ENCODE results near the gene TNPO3. TPM values are rescaled to one million over a fixed set of nuclear protein-coding genes. Genes with fewer than 3 reads are reported as not detected.

TNPO3 gene
- total RNA-seq = 39.1 and 41.4 TPM in 2 replicates

DNA sequence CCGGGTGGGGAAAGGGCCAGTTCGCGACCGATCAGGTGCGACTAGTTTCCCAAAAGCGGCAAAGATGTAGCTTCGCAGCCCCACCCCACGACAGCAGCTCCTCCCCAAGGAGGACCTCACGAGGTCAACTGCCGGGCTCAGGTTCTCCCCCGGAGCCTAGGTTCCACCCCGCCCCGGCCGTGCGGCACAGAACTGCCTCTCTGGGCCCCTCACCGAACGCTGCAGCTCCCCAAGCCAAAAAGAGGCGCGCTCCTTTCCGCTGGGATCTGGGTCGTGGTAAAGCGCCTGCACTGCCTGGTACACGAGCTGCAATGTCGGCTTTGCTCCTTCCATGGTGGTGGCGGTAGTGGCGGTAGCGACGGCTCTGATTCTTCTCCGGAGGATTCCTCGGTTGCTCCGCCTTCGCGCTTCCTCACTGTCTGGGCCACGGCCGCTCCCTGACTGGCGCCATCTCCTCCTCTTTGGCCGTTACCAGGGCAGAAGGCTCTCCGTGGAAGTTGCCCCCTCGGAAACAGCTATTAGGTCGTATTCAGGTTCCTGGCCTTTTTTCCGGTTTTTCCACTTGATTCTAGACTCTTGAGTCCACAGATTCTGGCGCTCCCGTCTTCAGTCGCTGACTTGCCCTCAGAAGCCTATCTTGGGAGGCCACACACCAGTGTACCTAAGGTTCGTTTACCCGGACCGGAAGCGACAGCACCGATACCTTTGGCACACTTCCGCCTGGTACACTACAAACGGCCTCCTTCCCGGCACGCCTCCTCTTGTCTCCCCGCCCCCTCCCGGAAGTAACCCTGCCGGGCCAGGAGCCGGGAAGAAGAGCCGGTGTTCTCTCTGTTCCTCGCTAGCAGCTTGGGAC is at the start of gene TNPO3:
Gene TNPO3 (minus strand): TSS at position 674 of the 856 bp plus-strand sequence. CDS start 341 bp downstream, at position 333.

DNA sequence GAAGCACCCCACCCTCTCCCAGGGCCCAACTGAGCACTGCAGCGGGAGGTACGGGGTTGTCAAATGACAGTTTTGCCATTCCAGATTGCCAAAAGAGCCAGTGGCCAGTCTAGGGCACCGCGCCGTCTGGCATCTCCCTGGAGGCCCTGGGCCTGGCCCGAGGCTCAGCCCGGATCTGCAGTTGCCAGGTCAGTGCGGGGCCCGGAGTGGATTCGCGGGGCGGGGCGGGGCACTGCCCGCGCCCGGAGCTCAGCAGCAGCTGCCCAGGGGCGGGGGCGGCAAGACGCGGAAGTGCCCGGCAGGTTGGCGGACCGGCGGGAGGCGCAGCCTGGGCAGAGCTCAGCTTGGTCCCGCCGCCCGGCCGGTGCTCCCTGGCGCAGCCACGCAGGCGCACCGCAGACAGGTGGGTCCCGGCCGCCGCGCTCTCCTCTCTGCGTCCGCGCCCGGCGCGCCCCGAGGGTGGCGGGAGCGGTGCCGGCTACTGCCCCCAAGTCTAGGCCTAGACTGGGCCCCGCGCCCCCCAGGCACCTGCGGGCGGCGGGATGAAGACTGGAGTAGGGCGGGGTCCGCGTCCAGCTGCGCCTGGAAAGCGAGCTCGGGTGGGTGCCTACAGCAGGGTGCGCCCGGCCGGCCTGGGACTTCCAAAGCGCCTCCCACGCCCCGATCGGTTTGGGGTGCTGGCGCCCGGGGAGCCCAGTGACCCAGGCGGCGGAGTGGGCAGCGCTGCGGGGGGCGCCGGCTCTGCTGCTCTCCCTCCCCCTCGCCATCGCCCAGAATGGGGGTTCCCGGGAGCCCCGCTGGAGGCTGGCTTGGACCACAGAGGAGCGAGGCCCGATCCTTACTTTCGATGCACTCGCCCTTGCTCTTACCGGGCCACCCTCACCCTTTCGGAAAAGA is 117.0 kb downstream of the TNPO3 start, which contains the start of gene IRF5:
Gene IRF5 (plus strand): TSS at position 281 of the 897 bp plus-strand sequence. CDS start 4,155 bp downstream, outside the sequence.

DNA sequence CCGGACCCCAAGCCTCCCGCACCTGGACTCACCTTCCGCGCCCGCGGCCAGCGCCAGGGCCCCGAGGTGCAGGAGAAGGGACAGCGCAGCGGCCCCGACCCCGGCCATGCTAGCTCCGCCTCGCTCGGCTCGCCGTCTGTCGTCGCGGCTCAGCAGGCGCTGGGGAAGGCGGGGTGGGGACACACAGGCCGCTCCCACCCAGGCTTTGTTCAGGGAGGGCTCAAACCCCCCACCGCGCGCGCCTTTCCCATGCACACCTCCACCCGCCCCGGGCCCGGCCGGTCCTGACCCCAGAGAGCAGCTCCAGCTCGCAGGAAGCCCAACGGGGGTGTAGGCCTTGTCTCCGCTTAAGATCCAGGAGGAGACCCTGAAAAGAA is 144.4 kb downstream of the TNPO3 start, which contains the start of gene KCP:
Gene KCP (minus strand): TSS at position 141 of the 377 bp plus-strand sequence. CDS start 33 bp downstream, at position 108.

Other genes starting within 250 kb of the TNPO3 start
- gene FLNC, start 224.7 kb downstream of the TNPO3 start, total RNA-seq = 0.84 and 0.85 TPM in 2 replicates
- 129 and 178 TPM in 2 replicates for gene ATP6V1F, start 192.3 kb downstream of the TNPO3 start, total RNA-seq
- 0.42 and 0.49 TPM in 2 replicates for gene KCP, start 144.4 kb downstream of the TNPO3 start, total RNA-seq
- gene IRF5, start 117.2 kb downstream of the TNPO3 start, total RNA-seq = 16.3 and 19.5 TPM in 2 replicates
- 6.2 TPM in 2 replicates for gene TSPAN33, start 89.6 kb upstream of the TNPO3 start, total RNA-seq
- 17.4 and 17.9 TPM in 2 replicates for gene SMO, start 133.5 kb upstream of the TNPO3 start, total RNA-seq
- 7.4 and 8.7 TPM in 2 replicates for gene AHCYL2, start 169.9 kb upstream of the TNPO3 start, total RNA-seq

Data from airway epithelial cell (primary cell).